Measurements from ENCODE around the gene HM13.

DNA sequence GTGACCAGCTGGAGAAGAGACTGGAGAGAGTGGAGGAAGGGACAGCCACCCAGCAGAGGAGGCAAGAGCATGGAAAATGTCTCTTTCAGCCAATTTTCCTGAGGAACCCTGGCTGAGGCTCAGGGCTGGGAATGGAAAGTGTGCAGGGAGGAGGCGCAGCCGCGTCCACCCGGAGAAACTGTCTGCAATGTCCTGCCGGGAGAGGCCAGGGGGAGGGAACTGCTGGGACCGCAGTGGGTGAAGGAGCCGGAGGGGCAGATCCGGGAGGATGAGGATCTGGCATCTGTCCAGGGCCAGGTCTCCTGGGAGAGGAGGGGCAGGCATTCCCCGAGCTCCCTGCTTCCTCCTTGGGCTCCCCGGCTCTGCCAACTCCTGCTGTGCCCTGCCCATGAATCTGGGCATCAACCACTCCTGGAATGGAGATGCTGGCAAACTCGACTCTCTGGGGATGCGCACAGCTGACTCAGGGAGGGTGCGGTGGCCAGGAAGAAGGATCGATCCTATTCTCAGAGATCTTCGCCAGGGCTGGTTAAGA, 17.4 kb upstream of the HM13 start:
- no peak for TF ChIP-seq FOSL1 (IDR thresholded peaks at IDR 0.05; ENCODE audit: low read depth)
- TF ChIP-seq, protein P1, sequence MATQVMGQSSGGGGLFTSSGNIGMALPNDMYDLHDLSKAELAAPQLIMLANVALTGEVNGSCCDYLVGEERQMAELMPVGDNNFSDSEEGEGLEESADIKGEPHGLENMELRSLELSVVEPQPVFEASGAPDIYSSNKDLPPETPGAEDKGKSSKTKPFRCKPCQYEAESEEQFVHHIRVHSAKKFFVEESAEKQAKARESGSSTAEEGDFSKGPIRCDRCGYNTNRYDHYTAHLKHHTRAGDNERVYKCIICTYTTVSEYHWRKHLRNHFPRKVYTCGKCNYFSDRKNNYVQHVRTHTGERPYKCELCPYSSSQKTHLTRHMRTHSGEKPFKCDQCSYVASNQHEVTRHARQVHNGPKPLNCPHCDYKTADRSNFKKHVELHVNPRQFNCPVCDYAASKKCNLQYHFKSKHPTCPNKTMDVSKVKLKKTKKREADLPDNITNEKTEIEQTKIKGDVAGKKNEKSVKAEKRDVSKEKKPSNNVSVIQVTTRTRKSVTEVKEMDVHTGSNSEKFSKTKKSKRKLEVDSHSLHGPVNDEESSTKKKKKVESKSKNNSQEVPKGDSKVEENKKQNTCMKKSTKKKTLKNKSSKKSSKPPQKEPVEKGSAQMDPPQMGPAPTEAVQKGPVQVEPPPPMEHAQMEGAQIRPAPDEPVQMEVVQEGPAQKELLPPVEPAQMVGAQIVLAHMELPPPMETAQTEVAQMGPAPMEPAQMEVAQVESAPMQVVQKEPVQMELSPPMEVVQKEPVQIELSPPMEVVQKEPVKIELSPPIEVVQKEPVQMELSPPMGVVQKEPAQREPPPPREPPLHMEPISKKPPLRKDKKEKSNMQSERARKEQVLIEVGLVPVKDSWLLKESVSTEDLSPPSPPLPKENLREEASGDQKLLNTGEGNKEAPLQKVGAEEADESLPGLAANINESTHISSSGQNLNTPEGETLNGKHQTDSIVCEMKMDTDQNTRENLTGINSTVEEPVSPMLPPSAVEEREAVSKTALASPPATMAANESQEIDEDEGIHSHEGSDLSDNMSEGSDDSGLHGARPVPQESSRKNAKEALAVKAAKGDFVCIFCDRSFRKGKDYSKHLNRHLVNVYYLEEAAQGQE (IDR thresholded peaks at IDR 0.05; ENCODE audit: low read depth), result no peak
- TF ChIP-seq, protein P2, sequence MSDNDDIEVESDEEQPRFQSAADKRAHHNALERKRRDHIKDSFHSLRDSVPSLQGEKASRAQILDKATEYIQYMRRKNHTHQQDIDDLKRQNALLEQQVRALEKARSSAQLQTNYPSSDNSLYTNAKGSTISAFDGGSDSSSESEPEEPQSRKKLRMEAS (IDR thresholded peaks at IDR 0.05), result no peak
- TF ChIP-seq, protein P3, sequence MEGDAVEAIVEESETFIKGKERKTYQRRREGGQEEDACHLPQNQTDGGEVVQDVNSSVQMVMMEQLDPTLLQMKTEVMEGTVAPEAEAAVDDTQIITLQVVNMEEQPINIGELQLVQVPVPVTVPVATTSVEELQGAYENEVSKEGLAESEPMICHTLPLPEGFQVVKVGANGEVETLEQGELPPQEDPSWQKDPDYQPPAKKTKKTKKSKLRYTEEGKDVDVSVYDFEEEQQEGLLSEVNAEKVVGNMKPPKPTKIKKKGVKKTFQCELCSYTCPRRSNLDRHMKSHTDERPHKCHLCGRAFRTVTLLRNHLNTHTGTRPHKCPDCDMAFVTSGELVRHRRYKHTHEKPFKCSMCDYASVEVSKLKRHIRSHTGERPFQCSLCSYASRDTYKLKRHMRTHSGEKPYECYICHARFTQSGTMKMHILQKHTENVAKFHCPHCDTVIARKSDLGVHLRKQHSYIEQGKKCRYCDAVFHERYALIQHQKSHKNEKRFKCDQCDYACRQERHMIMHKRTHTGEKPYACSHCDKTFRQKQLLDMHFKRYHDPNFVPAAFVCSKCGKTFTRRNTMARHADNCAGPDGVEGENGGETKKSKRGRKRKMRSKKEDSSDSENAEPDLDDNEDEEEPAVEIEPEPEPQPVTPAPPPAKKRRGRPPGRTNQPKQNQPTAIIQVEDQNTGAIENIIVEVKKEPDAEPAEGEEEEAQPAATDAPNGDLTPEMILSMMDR (IDR thresholded peaks at IDR 0.05 in 2 of 3, conservative IDR thresholded peaks at IDR 0.05 in 1 of 3; ENCODE audit: borderline replicate concordance in 1 of 3, insufficient read depth in 1 of 3, low read depth in 2 of 3, low read length in 2 of 3), result no peak
- no peak for TF ChIP-seq EZH2phosphoT487 (IDR thresholded peaks at IDR 0.05; ENCODE audit: borderline replicate concordance)
- TF ChIP-seq ZNF274 (IDR thresholded peaks at IDR 0.05; ENCODE audit: low read depth, low read length), result no peak
- TF ChIP-seq POLR2AphosphoS5 (IDR thresholded peaks at IDR 0.05; ENCODE audit: low read depth, low read length), result no peak
- TF ChIP-seq ELF1 (IDR thresholded peaks at IDR 0.05; ENCODE audit: borderline replicate concordance, low read depth), result no peak
- no peak for TF ChIP-seq POLR2A (IDR thresholded peaks at IDR 0.05; ENCODE audit: borderline replicate concordance, extremely low read depth, insufficient read depth, insufficient read length)

Measured in HCT116 (cell line).